Caco-2 (cell line): Measurements from ENCODE around the gene SH2D3C. TPM values are rescaled to one million over a fixed set of nuclear protein-coding genes. Genes with fewer than 3 reads are reported as not detected.
A peak's percentile ranks its signal among the peaks of the same experiment; 100 is the strongest.

ENCODE experiments used
- BruUV-seq: library from RNA; stranded (reverse); fragments of 400-500 nt; replicated peaks from 2 replicates; lab custom pipeline; 2021; lab: Mats Ljungman, UMichigan
- CTCF ChIA-PET: fragments of 300-600 bp; sonication (Branson Sonifier 250); formaldehyde crosslinking; loops from one replicate; lab custom pipeline; 2022; ENCODE audit warnings: antibody characterized with exemption; lab: Charles Lee
- POLR2A ChIA-PET: fragments of 300-600 bp; sonication (Branson Sonifier 250); formaldehyde crosslinking; loops from one replicate; lab custom pipeline; 2022; ENCODE audit warnings: antibody characterized with exemption; lab: Charles Lee
- DNase-seq, 2 experiments: peaks; one replicate each; pipeline versions ENCODE4 v3.0.0 to v3.0.0-alpha.2; 2020 to 2022
- H3K27me3 ChIP-seq: replicated peaks from 2 replicates; pipeline ENCODE4 v1.6.0; 2011; ENCODE audit warnings: low read length; ENCODE audit not compliant: control insufficient read depth, insufficient read depth
- H3K36me3 ChIP-seq: 2 replicates; pipeline ENCODE4 v1.5.1; 2011; ENCODE audit warnings: low read length; ENCODE audit not compliant: control insufficient read depth, insufficient read depth
- H3K4me1 ChIP-seq: fragments of 250-450 bp; sonication (Bioruptor Pico); 2 replicates; pipeline ENCODE4 v1.5.1; 2020; ENCODE audit warnings: mild to moderate bottlenecking
- H3K4me3 ChIP-seq: 2 replicates; pipeline ENCODE4 v1.5.1; 2011; ENCODE audit warnings: low read depth, mild to moderate bottlenecking, control low read depth, low read length
- H3K9me3 ChIP-seq: fragments of 250-450 bp; sonication (Bioruptor Pico); 2 replicates; pipeline ENCODE4 v1.5.1; 2020; ENCODE audit warnings: mild to moderate bottlenecking, moderate library complexity
- H3K27ac Mint-ChIP-seq: one replicate; pipeline ENCODE4 v1.8.0; 2022; ENCODE audit warnings: mixed read lengths; ENCODE audit not compliant: unreplicated experiment
- H3K27me3 Mint-ChIP-seq: one replicate; pipeline ENCODE4 v1.8.0; 2022; ENCODE audit warnings: mixed read lengths; ENCODE audit not compliant: insufficient read depth, unreplicated experiment
- H3K36me3 Mint-ChIP-seq: one replicate; pipeline ENCODE4 v1.8.0; 2022; ENCODE audit warnings: mild to moderate bottlenecking, mixed read lengths; ENCODE audit not compliant: insufficient read depth, unreplicated experiment
- H3K4me1 Mint-ChIP-seq: one replicate; pipeline ENCODE4 v1.8.0; 2022; ENCODE audit warnings: low read depth, mixed read lengths; ENCODE audit not compliant: unreplicated experiment
- H3K4me3 Mint-ChIP-seq: one replicate; pipeline ENCODE4 v1.8.0; 2022; ENCODE audit warnings: mild to moderate bottlenecking, moderate library complexity, mixed read lengths; ENCODE audit not compliant: unreplicated experiment
- H3K9me3 Mint-ChIP-seq: one replicate; pipeline ENCODE4 v1.8.0; 2022; ENCODE audit warnings: mixed read lengths; ENCODE audit not compliant: unreplicated experiment
- intact Hi-C: fragments of 100-400 bp; cut with micrococcal nuclease; formaldehyde crosslinking; loops from one replicate; pipeline ENCODE4 v1.10.0; 2022; ENCODE audit not compliant: unreplicated experiment
- total RNA-seq: library from RNA; stranded (reverse); gene quantifications from 2 replicates; pipeline ENCODE4 v1.2.3, GENCODE V29; 2022
- TF ChIP-seq, protein P1 (sequence below), 2 experiments: fragments of 200-600 bp in 1 of 2; IDR thresholded peaks; 1 replicate in 1 of 2; 2 replicates in 1 of 2; pipeline versions ENCODE4 v1.5.1 to v1.8.0; 2011 to 2022; ENCODE audit warnings: antibody characterized with exemption in 1 of 2, control low read depth in 1 of 2, inconsistent platforms in 1 of 2, low read depth in 1 of 2, low read length in 1 of 2, mild to moderate bottlenecking in 1 of 2, moderate library complexity in 1 of 2; ENCODE audit not compliant: insufficient read depth in 1 of 2, severe bottlenecking in 1 of 2, unreplicated experiment in 1 of 2

SH2D3C gene
- total RNA-seq, 1 experiment from 2014 or later = 0.34 TPM

DNA sequence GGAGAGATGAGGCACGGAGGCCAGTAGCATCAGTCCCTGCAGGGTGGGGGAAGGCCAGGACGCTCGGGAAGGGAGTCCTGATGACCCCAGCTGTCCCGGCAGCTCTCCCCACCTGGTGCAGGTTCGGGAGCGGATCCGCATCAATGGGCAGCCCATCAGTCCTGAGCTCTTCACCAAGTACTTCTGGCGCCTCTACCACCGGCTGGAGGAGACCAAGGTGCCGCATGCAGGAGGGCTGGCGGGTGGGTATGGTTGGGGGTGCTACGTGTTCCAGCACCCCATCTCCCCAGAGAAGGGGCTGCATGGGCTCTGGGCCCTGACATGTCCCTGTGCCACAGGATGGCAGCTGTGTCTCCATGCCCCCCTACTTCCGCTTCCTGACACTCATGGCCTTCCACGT lies 28.4 kb upstream of the SH2D3C start:
- TF ChIP-seq, protein P1, sequence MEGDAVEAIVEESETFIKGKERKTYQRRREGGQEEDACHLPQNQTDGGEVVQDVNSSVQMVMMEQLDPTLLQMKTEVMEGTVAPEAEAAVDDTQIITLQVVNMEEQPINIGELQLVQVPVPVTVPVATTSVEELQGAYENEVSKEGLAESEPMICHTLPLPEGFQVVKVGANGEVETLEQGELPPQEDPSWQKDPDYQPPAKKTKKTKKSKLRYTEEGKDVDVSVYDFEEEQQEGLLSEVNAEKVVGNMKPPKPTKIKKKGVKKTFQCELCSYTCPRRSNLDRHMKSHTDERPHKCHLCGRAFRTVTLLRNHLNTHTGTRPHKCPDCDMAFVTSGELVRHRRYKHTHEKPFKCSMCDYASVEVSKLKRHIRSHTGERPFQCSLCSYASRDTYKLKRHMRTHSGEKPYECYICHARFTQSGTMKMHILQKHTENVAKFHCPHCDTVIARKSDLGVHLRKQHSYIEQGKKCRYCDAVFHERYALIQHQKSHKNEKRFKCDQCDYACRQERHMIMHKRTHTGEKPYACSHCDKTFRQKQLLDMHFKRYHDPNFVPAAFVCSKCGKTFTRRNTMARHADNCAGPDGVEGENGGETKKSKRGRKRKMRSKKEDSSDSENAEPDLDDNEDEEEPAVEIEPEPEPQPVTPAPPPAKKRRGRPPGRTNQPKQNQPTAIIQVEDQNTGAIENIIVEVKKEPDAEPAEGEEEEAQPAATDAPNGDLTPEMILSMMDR (IDR thresholded peaks at IDR 0.05; ENCODE audit: insufficient read depth in 1 of 2, low read depth in 1 of 2, low read length in 1 of 2, severe bottlenecking in 1 of 2, unreplicated experiment in 1 of 2) = no peak
- no peak for DNase-seq
- H3K4me1 Mint-ChIP-seq = no peaks in the 10 kb centered on the region
- no peaks in the 10 kb centered on the region for H3K9me3 Mint-ChIP-seq
- peaks cover 21% of the 10 kb centered on the region for H3K36me3 Mint-ChIP-seq
- BruUV-seq = no TSS peak
- peaks cover 5% of the 10 kb centered on the region for H3K36me3 ChIP-seq
- no peaks in the 10 kb centered on the region for H3K9me3 ChIP-seq
- H3K27me3 Mint-ChIP-seq = no peaks in the 10 kb centered on the region
- H3K4me3 ChIP-seq = no peak overlapping the region
- intact Hi-C loops = no loop called here
- peaks cover 8% of the 10 kb centered on the region; the same call in 1 of the 2 replicates for H3K4me1 ChIP-seq
- no peak overlapping the region for H3K4me3 Mint-ChIP-seq
- POLR2A ChIA-PET = no interaction called here
- CTCF ChIA-PET = interaction anchor here (0.6 kb wide), 1 partner anchor 241 kb away, joined by 3 read pairs; no protein-coding TSS in a partner anchor
- no peaks in the 10 kb centered on the region for H3K27me3 ChIP-seq
- no peak overlapping the region for H3K27ac Mint-ChIP-seq

DNA sequence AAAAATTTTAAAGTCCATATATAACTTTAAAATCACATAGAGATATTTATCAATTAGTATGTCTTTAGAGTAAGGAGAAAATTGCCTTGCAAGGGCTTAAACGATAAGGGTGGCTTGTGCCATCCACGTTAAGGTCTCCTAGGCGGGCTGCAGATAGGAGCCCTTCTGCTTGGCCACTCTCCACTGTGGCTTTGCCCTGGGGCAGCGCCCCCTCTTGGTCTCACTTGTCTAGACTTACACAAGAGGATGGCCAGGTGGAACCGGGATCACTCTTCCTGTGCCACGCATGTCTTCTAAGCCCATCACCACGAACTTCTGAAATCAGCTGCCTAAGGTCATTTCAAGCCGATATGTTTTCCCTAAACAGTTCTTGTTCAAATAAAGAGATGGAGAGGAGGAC lies 27.2 kb upstream of the SH2D3C start:
- H3K9me3 ChIP-seq = no peaks in the 10 kb centered on the region
- POLR2A ChIA-PET = no interaction called here
- intact Hi-C loops = no loop called here
- H3K4me3 Mint-ChIP-seq = no peak overlapping the region
- peaks cover 14% of the 10 kb centered on the region for H3K36me3 Mint-ChIP-seq
- peaks cover 7% of the 10 kb centered on the region for H3K4me1 Mint-ChIP-seq
- peaks cover 9% of the 10 kb centered on the region; the same call in 1 of the 2 replicates for H3K4me1 ChIP-seq
- H3K27me3 Mint-ChIP-seq = no peaks in the 10 kb centered on the region
- CTCF ChIA-PET = no interaction called here
- TF ChIP-seq, protein P1 (IDR thresholded peaks at IDR 0.05; ENCODE audit: insufficient read depth in 1 of 2, low read depth in 1 of 2, low read length in 1 of 2, severe bottlenecking in 1 of 2, unreplicated experiment in 1 of 2) = peak; percentile 32 to 35
- BruUV-seq = no TSS peak
- DNase-seq = peak in 1 of 2 experiments; percentile 61
- no peaks in the 10 kb centered on the region for H3K9me3 Mint-ChIP-seq
- no peak overlapping the region for H3K27ac Mint-ChIP-seq
- H3K27me3 ChIP-seq = no peaks in the 10 kb centered on the region
- no peak overlapping the region for H3K4me3 ChIP-seq
- peaks cover 5% of the 10 kb centered on the region for H3K36me3 ChIP-seq

DNA sequence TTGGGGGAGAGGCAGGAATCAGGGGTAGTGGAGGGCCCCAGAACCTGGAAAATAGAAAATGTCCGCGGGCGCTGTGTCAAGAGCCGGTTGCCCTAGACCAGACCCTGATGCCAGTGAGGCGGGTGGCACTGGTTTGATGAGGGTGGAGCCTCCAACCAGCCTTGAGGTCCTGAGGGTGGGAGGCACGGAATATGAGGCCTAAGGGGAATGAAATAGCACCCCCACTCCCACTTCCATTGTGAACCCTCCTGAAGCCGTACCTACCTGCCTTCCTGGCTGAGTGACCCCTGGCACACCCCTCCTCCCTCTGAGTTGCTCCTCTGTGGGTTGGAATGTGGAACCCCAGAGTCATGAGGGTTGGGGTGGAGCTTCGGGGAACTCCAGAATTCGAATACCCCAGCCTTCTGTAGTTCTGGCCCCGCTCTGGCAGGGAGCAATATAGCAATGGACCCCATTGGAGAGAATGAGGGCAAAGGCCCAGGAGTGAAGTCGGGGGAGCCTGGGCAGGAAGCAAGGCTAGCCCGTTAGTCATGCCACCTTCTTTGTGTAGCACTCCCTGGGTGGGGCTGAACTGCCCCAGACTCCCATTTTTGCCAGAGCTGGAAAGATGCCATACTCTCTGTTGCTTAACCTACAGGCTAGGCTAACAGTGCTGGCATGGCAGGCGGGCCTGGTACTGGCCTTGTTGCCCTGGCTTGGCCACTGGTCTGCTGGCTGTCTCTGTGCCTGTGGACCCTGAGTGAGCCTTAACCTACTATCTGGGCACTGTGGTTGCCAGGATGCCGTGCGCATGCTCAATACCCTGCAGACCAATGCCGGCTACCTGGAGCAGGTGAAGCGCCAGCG lies 25.3 kb upstream of the SH2D3C start:
- TSS peak; percentile 45 for BruUV-seq
- no peaks in the 10 kb centered on the region for H3K27me3 Mint-ChIP-seq
- ChIA-PET POLR2A (interaction anchor here (0.5 to 1.6 kb wide), 4 partner anchors 11 to 134 kb away, joined by 3 to 8 read pairs (median 4); partner anchors contain the start of genes CDK9 and ST6GALNAC4), CTCF (interaction anchor here (2.0 kb wide), 2 partner anchors 66 to 69 kb away, joined by 12 to 14 read pairs; partner anchors contain the start of gene TOR2A)
- DNase-seq = no peak
- peaks cover 12% of the 10 kb centered on the region for H3K36me3 Mint-ChIP-seq
- intact Hi-C loops = loop anchor here (2.0 kb wide), 2 partner anchors 67 to 113 kb away; partner anchors contain the start of gene ST6GALNAC4
- peaks cover 8% of the 10 kb centered on the region for H3K4me1 Mint-ChIP-seq
- no peaks in the 10 kb centered on the region for H3K36me3 ChIP-seq
- no peaks in the 10 kb centered on the region for H3K9me3 Mint-ChIP-seq
- H3K4me3 ChIP-seq = peak overlapping the region; percentile 86
- H3K4me1 ChIP-seq = peaks cover 16% of the 10 kb centered on the region
- TF ChIP-seq, protein P1 (IDR thresholded peaks at IDR 0.05; ENCODE audit: insufficient read depth in 1 of 2, low read depth in 1 of 2, low read length in 1 of 2, severe bottlenecking in 1 of 2, unreplicated experiment in 1 of 2) = no peak
- no peaks in the 10 kb centered on the region for H3K9me3 ChIP-seq
- no peaks in the 10 kb centered on the region for H3K27me3 ChIP-seq
- peak overlapping the region; percentile 86 for H3K4me3 Mint-ChIP-seq
- H3K27ac Mint-ChIP-seq = peak overlapping the region; percentile 77
